ENCODE measurements around the gene ZNF592.

Gene ZNF592

GRCh38 chr15:84812842-84813241 is 64.5 kb downstream of the ZNF592 start:
- no peak for DNase-seq

GRCh38 chr15:84813435-84813834 is 65.0 kb downstream of the ZNF592 start:
- DNase-seq: peak; percentile 2

GRCh38 chr15:84813931-84814330 is 65.5 kb downstream of the ZNF592 start:
- DNase-seq: no peak

GRCh38 chr15:84814916-84815315 is 66.5 kb downstream of the ZNF592 start:
- DNase-seq: peak; percentile 1

GRCh38 chr15:84816694-84817465 is 68.5 kb downstream of the ZNF592 start, which contains the start of gene ALPK3:
TSS of gene ALPK3 (plus strand) at chr15:84817356. CDS start at chr15:84817453, 97 bp downstream.
- DNase-seq: peak; percentile 78

GRCh38 chr15:84817466-84818081 is 69.2 kb downstream of the ZNF592 start:
- peak; percentile 45 for DNase-seq

GRCh38 chr15:84818261-84819131 is 70.1 kb downstream of the ZNF592 start:
- DNase-seq: peak; percentile 49

- peak; percentile 46 for DNase-seq
These were observed 70.9 kb downstream of the ZNF592 start for GRCh38 chr15:84819291-84819768.

- DNase-seq: no peak
These were observed 71.4 kb downstream of the ZNF592 start for GRCh38 chr15:84819791-84820190.

GRCh38 chr15:84821501-84822021 is 73.2 kb downstream of the ZNF592 start:
- peak; percentile 42 for DNase-seq

- DNase-seq: peak; percentile 56
These were observed 74.4 kb downstream of the ZNF592 start for GRCh38 chr15:84822653-84823281.

- peak; percentile 47 for DNase-seq
These were observed 75.0 kb downstream of the ZNF592 start for GRCh38 chr15:84823282-84823878.

GRCh38 chr15:84824260-84825007 is 76.0 kb downstream of the ZNF592 start:
- peak; percentile 85 for DNase-seq

- no peak for DNase-seq
These were observed 78.0 kb downstream of the ZNF592 start for GRCh38 chr15:84826369-84826823.

- DNase-seq: no peak
These were observed 78.9 kb downstream of the ZNF592 start for GRCh38 chr15:84827246-84827645.

- DNase-seq: no peak
These were observed 79.9 kb downstream of the ZNF592 start for GRCh38 chr15:84828086-84828908.

GRCh38 chr15:84829428-84829827 is 81.0 kb downstream of the ZNF592 start:
- DNase-seq: no peak

GRCh38 chr15:84830036-84830435 is 81.6 kb downstream of the ZNF592 start:
- DNase-seq: no peak

GRCh38 chr15:84831028-84831427 is 82.6 kb downstream of the ZNF592 start:
- no peak for DNase-seq

- no peak for DNase-seq
These were observed 83.2 kb downstream of the ZNF592 start for GRCh38 chr15:84831613-84832012.
